ENCODE measurements around the gene PTGER3. TPM values are rescaled to one million over a fixed set of nuclear protein-coding genes. Genes with fewer than 3 reads are reported as not detected.

The PTGER3 gene
- total and polyA plus RNA-seq, 2 of the 4 experiments (the other 2 are of a cell fraction): not detected

- POLR2A ChIA-PET (ENCODE audit: unreplicated experiment): no interaction called here
- H4K20me1 ChIP-seq (ENCODE audit: insufficient read depth, low read length): peaks cover 12% of the 10 kb centered on the region; the same call in 1 of the 2 replicates
- H2BK5ac ChIP-seq (ENCODE audit: low read depth, low read length, poor library complexity, severe bottlenecking): no peak overlapping the region
- dilution Hi-C loops (cut with HindIII; ENCODE audit: low sequenced_read_pairs, unreplicated experiment): no loop called here
- in situ Hi-C loops (cut with MboI; ENCODE audit: low sequenced_read_pairs): loop anchor here (25.0 kb wide), 2 partner anchors 956 to 1181 kb away; no protein-coding TSS in a partner anchor
- no peak overlapping the region for H3K4me3 ChIP-seq (ENCODE audit: insufficient read depth, low read depth, low read length)
- H3K27me3 ChIP-seq (ENCODE audit: control insufficient read depth, insufficient read depth, low read length): no peaks in the 10 kb centered on the region
- intact Hi-C loops (cut with micrococcal nuclease): no loop called here
- H3K9me1 ChIP-seq (ENCODE audit: insufficient read depth, low read length): peaks cover 3% of the 10 kb centered on the region
- H2AK5ac ChIP-seq (ENCODE audit: low read depth, low read length): peak overlapping the region; percentile 62; the same call in 1 of the 2 replicates
- peak overlapping the region; percentile 8; the same call in 1 of the 2 replicates for H3K4me2 ChIP-seq (ENCODE audit: low read depth, low read length)
- no peak overlapping the region for H2BK120ac ChIP-seq (ENCODE audit: low read depth, low read length)
- H3K9me3 ChIP-seq (ENCODE audit: control insufficient read depth, insufficient read depth, low read length): no peaks in the 10 kb centered on the region
- ATAC-seq (ENCODE audit: low read depth): no peak
- H2AK9ac ChIP-seq (replicated peaks; ENCODE audit: low read depth, low read length, poor library complexity): peak overlapping the region; percentile 10
- no peak overlapping the region for H3K9ac ChIP-seq (ENCODE audit: low read depth, low read length)
- H2AFZ ChIP-seq (replicated peaks; ENCODE audit: low read length, poor library complexity): peak overlapping the region; percentile 33
- peaks cover 6% of the 10 kb centered on the region for H3K4me1 ChIP-seq (ENCODE audit: control insufficient read depth, insufficient read depth, low read length)
- WGBS, 2 experiments (ENCODE audit: extremely low coverage in 2 of 2, insufficient read length in 1 of 2): 80% methylated on average over 4 of the region's 7 CpGs; no CpG with 5 or more reads in 1 of the 2 experiments
- H3K36me3 ChIP-seq (ENCODE audit: control insufficient read depth, insufficient read depth, low read length): peaks cover 4% of the 10 kb centered on the region
- no peak overlapping the region for H3K27ac ChIP-seq (ENCODE audit: insufficient read depth, low read length)
- TF ChIP-seq SMC3 (IDR thresholded peaks at IDR 0.05; ENCODE audit: low read depth, low read length): no peak
- no peak overlapping the region for H3K18ac ChIP-seq (ENCODE audit: low read depth, low read length)
- H4K5ac ChIP-seq (ENCODE audit: low read depth, low read length): peak overlapping the region; percentile 97
- no peak overlapping the region for H3K14ac ChIP-seq (replicated peaks; ENCODE audit: low read depth, low read length)
- CTCF ChIA-PET: interaction anchor here (0.5 to 1.5 kb wide), 4 partner anchors 8 to 1875 kb away, joined by 3 to 4 read pairs (median 4); no protein-coding TSS in a partner anchor
- peak overlapping the region; percentile 72; the same call in 1 of the 2 replicates for H3K4ac ChIP-seq (ENCODE audit: low read depth, low read length)
- H4K8ac ChIP-seq (ENCODE audit: low read depth in 2 of 2, low read length in 2 of 2): peak overlapping the region; percentile 49 to 96
- H3K79me1 ChIP-seq (ENCODE audit: low read depth in 1 of 2, low read length in 2 of 2): peaks cover 0 to 3% of the 10 kb centered on the region in 2 experiments; a peak in 1 of 4 replicates
- BruUV-seq (replicated peaks): no TSS peak
- no peak overlapping the region for H3K56ac ChIP-seq (ENCODE audit: extremely low read depth, insufficient read depth, low read length)
- peak overlapping the region; percentile 36; the same call in 1 of the 2 replicates for H4K91ac ChIP-seq (ENCODE audit: insufficient read depth, low read depth, low read length)
- no peak overlapping the region for H2BK20ac ChIP-seq (ENCODE audit: low read depth, low read length)
- H3K23ac ChIP-seq (ENCODE audit: low read depth, low read length): no peak overlapping the region
- no peak for DNase-seq
- no peak overlapping the region for H2BK15ac ChIP-seq (ENCODE audit: low read depth, low read length)
These were observed 34.1 kb upstream of the PTGER3 start for GRCh38 chr1:71081697-71082080.
